ENCODE results near the gene ASS1. TPM values are rescaled to one million over a fixed set of nuclear protein-coding genes. Genes with fewer than 3 reads are reported as not detected.

ASS1 gene
- total RNA-seq, 1 donor from 2014 or later = 71.3 TPM

GRCh38 chr9:130463763-130464745, 19.3 kb downstream of the ASS1 start:
- intact Hi-C loops (cut with micrococcal nuclease) = no loop called here
- Histone ChIP-seq H3K9me3 (replicated peaks) (no peaks in the 10 kb centered on the region), H3K36me3 (peaks cover 24% of the 10 kb centered on the region), H3K27me3 (ENCODE audit: low read depth) (no peaks in the 10 kb centered on the region), H3K27ac (replicated peaks) (no peak overlapping the region), H3K4me3 (no peak overlapping the region), H3K4me1 (peaks cover 14% of the 10 kb centered on the region)
- TF ChIP-seq CTCF (IDR thresholded peaks at IDR 0.05; ENCODE audit: borderline replicate concordance) = no peak
- DNase-seq = no peak

- Histone ChIP-seq H3K27me3 (ENCODE audit: low read depth) (no peaks in the 10 kb centered on the region), H3K27ac (replicated peaks) (no peak overlapping the region), H3K4me3 (no peak overlapping the region), H3K4me1 (no peaks in the 10 kb centered on the region), H3K9me3 (replicated peaks) (no peaks in the 10 kb centered on the region), H3K36me3 (peaks cover 31% of the 10 kb centered on the region)
- no peak for DNase-seq
- TF ChIP-seq CTCF (IDR thresholded peaks at IDR 0.05; ENCODE audit: borderline replicate concordance) = no peak
- intact Hi-C loops (cut with micrococcal nuclease) = no loop called here
Observed at GRCh38 chr9:130465383-130466096, 20.8 kb downstream of the ASS1 start.

GRCh38 chr9:130466537-130467217, 21.9 kb downstream of the ASS1 start:
- no peaks in the 10 kb centered on the region for H3K4me1 ChIP-seq
- intact Hi-C loops (cut with micrococcal nuclease) = no loop called here
- TF ChIP-seq CTCF (IDR thresholded peaks at IDR 0.05; ENCODE audit: borderline replicate concordance) = no peak
- DNase-seq = no peak
- H3K27ac ChIP-seq (replicated peaks) = no peak overlapping the region
- peaks cover 42% of the 10 kb centered on the region for H3K36me3 ChIP-seq
- no peaks in the 10 kb centered on the region for H3K27me3 ChIP-seq (ENCODE audit: low read depth)
- H3K4me3 ChIP-seq = no peak overlapping the region
- H3K9me3 ChIP-seq (replicated peaks) = no peaks in the 10 kb centered on the region

DNA sequence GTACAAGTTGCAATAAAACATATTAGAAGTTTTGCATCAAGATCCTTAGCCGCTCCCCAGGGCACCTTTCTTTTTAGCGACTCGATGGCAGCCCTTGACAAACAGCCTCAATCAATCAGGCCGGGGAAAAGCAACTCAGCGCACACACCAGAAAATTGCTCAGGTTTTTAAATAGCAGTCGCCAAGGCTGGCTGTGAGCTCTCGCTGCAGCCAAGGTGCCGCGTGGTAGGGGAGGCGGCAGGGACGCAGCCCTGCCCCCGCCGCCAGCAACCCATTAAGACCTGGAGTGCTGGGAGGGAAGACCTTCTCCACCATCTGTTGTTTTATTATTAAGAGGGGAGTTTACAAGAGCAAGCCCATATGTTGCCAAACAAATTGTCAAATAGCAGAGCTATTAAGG, 22.6 kb downstream of the ASS1 start:
- Histone ChIP-seq H3K9me3 (replicated peaks) (no peaks in the 10 kb centered on the region), H3K4me1 (no peaks in the 10 kb centered on the region), H3K36me3 (peaks cover 45% of the 10 kb centered on the region), H3K27me3 (ENCODE audit: low read depth) (no peaks in the 10 kb centered on the region), H3K27ac (replicated peaks) (no peak overlapping the region), H3K4me3 (no peak overlapping the region)
- no peak for DNase-seq
- no peak for TF ChIP-seq CTCF (IDR thresholded peaks at IDR 0.05; ENCODE audit: borderline replicate concordance)
- intact Hi-C loops (cut with micrococcal nuclease) = no loop called here

DNA sequence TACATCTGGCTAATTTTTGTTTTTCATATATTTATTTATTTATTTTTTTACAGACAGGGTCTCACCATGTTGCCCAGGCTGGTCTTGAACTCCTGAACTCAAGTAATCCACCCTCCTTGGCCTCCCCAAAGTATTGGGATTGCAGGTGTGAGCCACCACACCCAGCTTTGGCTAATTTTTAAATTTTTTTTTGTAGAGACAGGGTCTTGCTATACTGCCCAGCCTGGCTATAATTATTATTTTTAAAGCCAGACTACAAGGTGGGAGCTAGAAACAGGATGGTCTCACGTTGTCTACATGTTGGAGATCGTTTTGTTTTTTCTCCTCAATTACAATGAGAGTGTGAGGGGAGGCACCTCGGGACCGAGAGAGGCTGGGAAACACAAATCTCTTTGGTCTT, 23.8 kb downstream of the ASS1 start:
- intact Hi-C loops (cut with micrococcal nuclease) = no loop called here
- H3K36me3 ChIP-seq = peaks cover 43% of the 10 kb centered on the region

More for the DNA sequence above, 23.8 kb downstream of the ASS1 start:
- no peak overlapping the region for H3K4me3 ChIP-seq
- H3K9me3 ChIP-seq (replicated peaks) = no peaks in the 10 kb centered on the region
- H3K27ac ChIP-seq (replicated peaks) = no peak overlapping the region
- H3K27me3 ChIP-seq (ENCODE audit: low read depth) = no peaks in the 10 kb centered on the region
- DNase-seq = no peak
- H3K4me1 ChIP-seq = no peaks in the 10 kb centered on the region
- no peak for TF ChIP-seq CTCF (IDR thresholded peaks at IDR 0.05; ENCODE audit: borderline replicate concordance)
